Vagina (tissue), 2 donors: ENCODE data around the gene KCTD15. TPM values are rescaled to one million over a fixed set of nuclear protein-coding genes. Genes with fewer than 3 reads are reported as not detected.

Experiments used
- DNase-seq, 2 donors: peaks; one replicate each; pipeline ENCODE4 v3.0.0-alpha.2; 2017; ENCODE audit errors: extremely low spot score in 2 of 2
- H3K27ac ChIP-seq: fragments of 200-600 bp; sonication (generic); one replicate; pipeline ENCODE4 v1.5.1; 2019
- H3K27me3 ChIP-seq: fragments of 200-600 bp; sonication (generic); one replicate; pipeline ENCODE4 v1.5.1; 2019
- H3K36me3 ChIP-seq, 2 donors: fragments of 200-600 bp; sonication (generic); one replicate each; pipeline ENCODE4 v1.5.1; 2017 to 2019
- H3K4me1 ChIP-seq: fragments of 200-600 bp; sonication (generic); one replicate; pipeline ENCODE4 v1.5.1; 2019
- H3K4me3 ChIP-seq, 2 donors: fragments of 200-600 bp; sonication (generic); 1 replicate in 1 of 2; 2 replicates in 1 of 2; pipeline ENCODE4 v1.5.1; 2016 to 2019
- H3K9me3 ChIP-seq: fragments of 200-600 bp; sonication (generic); one replicate; pipeline ENCODE4 v1.5.1; 2019
- CTCF ChIP-seq, 3 experiments: fragments of 450-650 bp in 2 of 3; fragments of 200-600 bp in 1 of 3; sonication (generic) in 1 of 3; IDR thresholded peaks; one replicate each; pipeline ENCODE4 v1.5.1; 2017 to 2019; ENCODE audit warnings: antibody characterized with exemption in 3 of 3, mild to moderate bottlenecking in 2 of 3, moderate library complexity in 2 of 3
- POLR2A ChIP-seq, 2 donors: fragments of 450-650 bp; IDR thresholded peaks; one replicate each; pipeline ENCODE4 v1.6.1; 2017; ENCODE audit warnings: antibody characterized with exemption in 2 of 2, mild to moderate bottlenecking in 2 of 2, moderate library complexity in 2 of 2
- POLR2AphosphoS5 ChIP-seq, 2 donors: sonication (generic); formaldehyde crosslinking; IDR thresholded peaks; one replicate each; pipeline ENCODE4 v1.9.0; 2017; ENCODE audit warnings: antibody characterized with exemption in 2 of 2, mild to moderate bottlenecking in 2 of 2, low read depth in 1 of 2; ENCODE audit not compliant: insufficient read depth in 1 of 2
- intact Hi-C: fragments of 100-400 bp; cut with DNase I; formaldehyde crosslinking; loops from one replicate; pipeline ENCODE4 v1.15.1; 2023
- total RNA-seq: library from RNA; depleted of rRNA; stranded (reverse); fragments of >200 nt; gene quantifications from one replicate; pipeline ENCODE4 v1.2.3, GENCODE V29; 2016

KCTD15 gene
- total RNA-seq, 1 donor from 2014 or later: 65.6 TPM

- Histone ChIP-seq H3K9me3 (no peaks in the 10 kb centered on the region), H3K27me3 (no peaks in the 10 kb centered on the region), H3K4me1 (peaks cover 4% of the 10 kb centered on the region), H3K27ac (no peak overlapping the region), H3K36me3 (no peaks in the 10 kb centered on the region), H3K4me3 (no peak overlapping the region)
- TF ChIP-seq CTCF (IDR thresholded peaks at IDR 0.05) (no peak), POLR2AphosphoS5 (IDR thresholded peaks at IDR 0.05; ENCODE audit: insufficient read depth in 1 of 2, low read depth in 1 of 2) (no peak), POLR2A (IDR thresholded peaks at IDR 0.05) (no peak)
- DNase-seq: no peak
- intact Hi-C loops: loop anchor here (5.0 to 10.0 kb wide), 4 partner anchors 228 to 540 kb away; no protein-coding TSS in a partner anchor
These were observed 21.9 kb upstream of the KCTD15 start for GRCh38 chr19:33774751-33775150.

- Histone ChIP-seq H3K4me1 (peaks cover 4% of the 10 kb centered on the region), H3K36me3 (no peaks in the 10 kb centered on the region), H3K9me3 (no peaks in the 10 kb centered on the region), H3K27me3 (no peaks in the 10 kb centered on the region), H3K27ac (no peak overlapping the region), H3K4me3 (no peak overlapping the region)
- intact Hi-C loops: loop anchor here (5.0 to 10.0 kb wide), 4 partner anchors 226 to 541 kb away; no protein-coding TSS in a partner anchor
- DNase-seq: no peak
- TF ChIP-seq POLR2AphosphoS5 (IDR thresholded peaks at IDR 0.05; ENCODE audit: insufficient read depth in 1 of 2, low read depth in 1 of 2) (no peak), POLR2A (IDR thresholded peaks at IDR 0.05) (no peak), CTCF (IDR thresholded peaks at IDR 0.05) (no peak)
These were observed 20.8 kb upstream of the KCTD15 start for GRCh38 chr19:33775731-33776487.

- no peaks in the 10 kb centered on the region for H3K27me3 ChIP-seq
- H3K27ac ChIP-seq: no peak overlapping the region
- H3K4me1 ChIP-seq: peaks cover 4% of the 10 kb centered on the region
- no peaks in the 10 kb centered on the region for H3K9me3 ChIP-seq
- H3K36me3 ChIP-seq: no peaks in the 10 kb centered on the region
- no peak overlapping the region for H3K4me3 ChIP-seq
- intact Hi-C loops: loop anchor here (5.0 to 10.0 kb wide), 4 partner anchors 225 to 543 kb away; no protein-coding TSS in a partner anchor
- DNase-seq: no peak
- TF ChIP-seq POLR2A (IDR thresholded peaks at IDR 0.05) (no peak), CTCF (IDR thresholded peaks at IDR 0.05) (no peak), POLR2AphosphoS5 (IDR thresholded peaks at IDR 0.05; ENCODE audit: insufficient read depth in 1 of 2, low read depth in 1 of 2) (no peak)
These were observed 19.3 kb upstream of the KCTD15 start for GRCh38 chr19:33777351-33777750.

GRCh38 chr19:33777753-33778088 is 18.9 kb upstream of the KCTD15 start:
- no peak for DNase-seq
- H3K27ac ChIP-seq: no peak overlapping the region
- intact Hi-C loops: loop anchor here (5.0 to 10.0 kb wide), 4 partner anchors 225 to 543 kb away; no protein-coding TSS in a partner anchor
- H3K27me3 ChIP-seq: no peaks in the 10 kb centered on the region
- H3K36me3 ChIP-seq: no peaks in the 10 kb centered on the region
- H3K4me3 ChIP-seq: no peak overlapping the region
- TF ChIP-seq POLR2AphosphoS5 (IDR thresholded peaks at IDR 0.05; ENCODE audit: insufficient read depth in 1 of 2, low read depth in 1 of 2): no peak
- TF ChIP-seq CTCF (IDR thresholded peaks at IDR 0.05): no peak
- no peak for TF ChIP-seq POLR2A (IDR thresholded peaks at IDR 0.05)
- peaks cover 4% of the 10 kb centered on the region for H3K4me1 ChIP-seq
- no peaks in the 10 kb centered on the region for H3K9me3 ChIP-seq
